Amniotic epithelial cell (primary cell): ENCODE measurements around the gene ZNF48.
"Not testable (repeated sequence)": the region's sequence is repeated elsewhere in the genome, so short reads cannot be mapped to it uniquely, and the experiment has no call there.

Experiments
- DNase-seq: peaks from one replicate; pipeline ENCODE4 v3.0.0-alpha.2; 2010; ENCODE audit warnings: low read depth

ZNF48 gene

GRCh38 chr16:30378236-30379157, 16.7 kb upstream of the ZNF48 start:
- DNase-seq: peak; percentile 95

GRCh38 chr16:30379158-30379783, 15.9 kb upstream of the ZNF48 start:
- DNase-seq: no peak

GRCh38 chr16:30380072-30380802, 15.0 kb upstream of the ZNF48 start:
- DNase-seq: no peak

GRCh38 chr16:30380803-30381208, 14.4 kb upstream of the ZNF48 start:
- DNase-seq: no peak

GRCh38 chr16:30381291-30382041, 13.8 kb upstream of the ZNF48 start:
- DNase-seq: no peak

GRCh38 chr16:30382111-30382881, 12.9 kb upstream of the ZNF48 start, which contains the start of gene SEPTIN1:
Gene SEPTIN1 (minus strand): TSS chr16:30382561. CDS start chr16:30382542, 19 bp downstream.
- no peak for DNase-seq

GRCh38 chr16:30383521-30383920, 11.7 kb upstream of the ZNF48 start:
- DNase-seq: no peak

GRCh38 chr16:30394592-30395154, 547 bp upstream of the ZNF48 start:
- DNase-seq: peak; percentile 22

- no peak for DNase-seq
These were observed 869 bp downstream of the ZNF48 start for GRCh38 chr16:30395992-30396585.

GRCh38 chr16:30396627-30397026, 1.4 kb downstream of the ZNF48 start:
- not testable (repeated sequence) for DNase-seq

- DNase-seq: no peak
These were observed 1.8 kb downstream of the ZNF48 start for GRCh38 chr16:30397056-30397455.

GRCh38 chr16:30397776-30398660, 2.8 kb downstream of the ZNF48 start:
- no peak for DNase-seq

- DNase-seq: no peak
These were observed 3.6 kb downstream of the ZNF48 start for GRCh38 chr16:30398661-30399434.

- DNase-seq: no peak
These were observed 4.4 kb downstream of the ZNF48 start for GRCh38 chr16:30399435-30400186.

- DNase-seq: no peak
These were observed 6.7 kb downstream of the ZNF48 start for GRCh38 chr16:30401768-30402425.

- no peak for DNase-seq
These were observed 11.5 kb downstream of the ZNF48 start for GRCh38 chr16:30406795-30407101.

GRCh38 chr16:30407102-30407803, 12.0 kb downstream of the ZNF48 start, which contains the start of gene ZNF771:
Gene ZNF771 (plus strand): TSS chr16:30407606. CDS start chr16:30408054, 448 bp downstream.
- peak; percentile 81 for DNase-seq
